GM18502 (cell line): Measurements from ENCODE around the gene NUAK1.

Experiments
- ATAC-seq: cut with Tn5 transposase; IDR thresholded peaks from one replicate; pipeline ENCODE4 v1.9.1; 2021; ENCODE audit warnings: mild to moderate bottlenecking; ENCODE audit not compliant: unreplicated experiment, poor library complexity

Gene NUAK1

GRCh38 chr12:106138633-106139421, at the start of gene NUAK1:
TSS of gene NUAK1 (minus strand) at chr12:106138954. CDS start at chr12:106138653, 301 bp downstream.
- peak; percentile 32 for ATAC-seq

- no peak for ATAC-seq
Measured at GRCh38 chr12:106188256-106188655, 49.5 kb upstream of the NUAK1 start.

- ATAC-seq = no peak
Measured at GRCh38 chr12:106187842-106188241, 49.1 kb upstream of the NUAK1 start.

GRCh38 chr12:106187155-106187789, 48.5 kb upstream of the NUAK1 start:
- no peak for ATAC-seq

GRCh38 chr12:106183735-106184134, 45.0 kb upstream of the NUAK1 start:
- no peak for ATAC-seq

- no peak for ATAC-seq
Measured at GRCh38 chr12:106181401-106182114, 42.8 kb upstream of the NUAK1 start.

GRCh38 chr12:106179086-106179485, 40.3 kb upstream of the NUAK1 start:
- no peak for ATAC-seq

GRCh38 chr12:106178562-106178961, 39.8 kb upstream of the NUAK1 start:
- ATAC-seq = no peak

- no peak for ATAC-seq
Measured at GRCh38 chr12:106176560-106176959, 37.8 kb upstream of the NUAK1 start.

- ATAC-seq = no peak
Measured at GRCh38 chr12:106174876-106175275, 36.1 kb upstream of the NUAK1 start.

GRCh38 chr12:106173442-106173841, 34.7 kb upstream of the NUAK1 start:
- no peak for ATAC-seq

- ATAC-seq = no peak
Measured at GRCh38 chr12:106171117-106171750, 32.5 kb upstream of the NUAK1 start.

GRCh38 chr12:106170285-106170684, 31.5 kb upstream of the NUAK1 start:
- ATAC-seq = no peak

- ATAC-seq = no peak
Measured at GRCh38 chr12:106163712-106164111, 25.0 kb upstream of the NUAK1 start.

- no peak for ATAC-seq
Measured at GRCh38 chr12:106161491-106161890, 22.7 kb upstream of the NUAK1 start.

- ATAC-seq = no peak
Measured at GRCh38 chr12:106160915-106161314, 22.2 kb upstream of the NUAK1 start.

GRCh38 chr12:106157802-106158201, 19.0 kb upstream of the NUAK1 start:
- no peak for ATAC-seq

- no peak for ATAC-seq
Measured at GRCh38 chr12:106154751-106155273, 16.1 kb upstream of the NUAK1 start.

- no peak for ATAC-seq
Measured at GRCh38 chr12:106152334-106152733, 13.6 kb upstream of the NUAK1 start.

- no peak for ATAC-seq
Measured at GRCh38 chr12:106150555-106150954, 11.8 kb upstream of the NUAK1 start.
